K562 (cell line): ENCODE results near the gene C18orf63. TPM values are rescaled to one million over a fixed set of nuclear protein-coding genes. Genes with fewer than 3 reads are reported as not detected.

ENCODE experiments used
- ATAC-seq: fragments of 200-7000 bp; cut with Tn5 transposase; 3 replicates; pipeline ENCODE4 v1.9.1; 2020; ENCODE audit warnings: moderate library complexity
- BruUV-seq: library from RNA; stranded (reverse); fragments of 400-500 nt; replicated peaks from 2 replicates; lab custom pipeline; 2021; lab: Mats Ljungman, UMichigan
- CTCF ChIA-PET: fragments of 300-600 bp; formaldehyde crosslinking; extraction: SDS; loops from one replicate; lab custom pipeline; 2021; ENCODE audit warnings: low intra/inter-chr PET ratio; lab: Yijun Ruan, JAX
- POLR2A ChIA-PET: fragments of 300-600, 350-650 bp; sonication (Branson Sonifier 250); formaldehyde crosslinking; extraction: SDS; loops from one replicate; lab custom pipeline; 2021; ENCODE audit warnings: antibody characterized with exemption, inconsistent platforms; lab: Yijun Ruan, JAX
- DNase-seq, 4 experiments: peaks; one replicate each; pipeline versions ENCODE4 v3.0.0 to v3.0.0-alpha.2; 2011 to 2018; ENCODE audit warnings: low spot score in 3 of 4, mixed read lengths in 3 of 4; ENCODE audit errors: extremely low read depth in 1 of 4
- FAIRE-seq: peaks from 2 replicates; lab custom pipeline; 2011; peaks lifted over from hg19 to GRCh38; lab: Jason Lieb, UNC
- H2AFZ ChIP-seq: 2 replicates; pipeline ENCODE4 v1.6.0; 2011; ENCODE audit warnings: low read depth, low read length, control low read depth, inconsistent platforms
- H3K27ac ChIP-seq: fragments of 200-600 bp; 3 replicates; pipeline ENCODE4 v1.8.0; 2011; ENCODE audit warnings: low read depth, mild to moderate bottlenecking, control low read depth, inconsistent platforms, low read length, moderate library complexity, mixed read lengths; ENCODE audit errors: extremely low read depth
- H3K27me3 ChIP-seq, 2 experiments: fragments of 300-600 bp in 1 of 2; 2 replicates in 1 of 2; 3 replicates in 1 of 2; pipeline versions ENCODE4 v1.6.0 to v1.8.0; 2011; ENCODE audit warnings: inconsistent platforms in 2 of 2, low read length in 2 of 2, mild to moderate bottlenecking in 1 of 2, mixed read lengths in 1 of 2, moderate library complexity in 1 of 2; ENCODE audit not compliant: control insufficient read depth in 2 of 2, insufficient read depth in 2 of 2
- H3K36me3 ChIP-seq: fragments of 300-600 bp; 3 replicates; pipeline ENCODE4 v1.8.0; 2011; ENCODE audit warnings: mild to moderate bottlenecking, low read length, inconsistent platforms; ENCODE audit not compliant: control insufficient read depth, insufficient read depth
- H3K4me1 ChIP-seq, 2 experiments: fragments of 200-600 bp in 1 of 2; replicated peaks in 1 of 2; 2 replicates in 1 of 2; 3 replicates in 1 of 2; pipeline versions ENCODE4 v1.5.1 to v1.8.0; 2011; ENCODE audit warnings: inconsistent platforms in 2 of 2, low read length in 2 of 2, mild to moderate bottlenecking in 1 of 2, mixed read lengths in 1 of 2, moderate library complexity in 1 of 2; ENCODE audit not compliant: control insufficient read depth in 2 of 2, insufficient read depth in 2 of 2
- H3K4me2 ChIP-seq: 2 replicates; pipeline ENCODE4 v1.6.1; 2011; ENCODE audit warnings: low read length, control low read depth, inconsistent platforms, mixed read lengths; ENCODE audit not compliant: insufficient read depth
- H3K4me3 ChIP-seq: fragments of 200-600 bp; sonication (generic), shearing (Covaris generic); 2 replicates; pipeline ENCODE4 v1.5.1; 2016; ENCODE audit warnings: control low read depth, inconsistent platforms
- H3K79me2 ChIP-seq: fragments of 200-600 bp; 3 replicates; pipeline ENCODE4 v1.8.0; 2011; ENCODE audit warnings: low read length, inconsistent platforms; ENCODE audit not compliant: control insufficient read depth, insufficient read depth
- H3K9ac ChIP-seq, 2 experiments: 2 replicates each; pipeline versions ENCODE4 v1.6.0 to v1.6.1; 2011; ENCODE audit warnings: low read depth in 2 of 2, low read length in 2 of 2, control low read depth in 1 of 2, inconsistent platforms in 1 of 2, mild to moderate bottlenecking in 1 of 2, mixed read lengths in 1 of 2; ENCODE audit not compliant: insufficient read depth in 1 of 2
- H3K9me1 ChIP-seq: one replicate; pipeline ENCODE4 v1.6.0; 2011; ENCODE audit warnings: inconsistent platforms, mild to moderate bottlenecking, low read length, moderate library complexity; ENCODE audit not compliant: control insufficient read depth, insufficient read depth
- H3K9me3 ChIP-seq: replicated peaks from 2 replicates; pipeline ENCODE4 v1.5.1; 2011; ENCODE audit warnings: low read depth, low read length, inconsistent platforms; ENCODE audit not compliant: control insufficient read depth, insufficient read depth
- H4K20me1 ChIP-seq: replicated peaks from 2 replicates; pipeline ENCODE4 v1.6.1; 2011; ENCODE audit warnings: low read length, inconsistent platforms, mixed read lengths; ENCODE audit not compliant: control insufficient read depth, insufficient read depth
- ATF2 ChIP-seq: sonication (generic); formaldehyde crosslinking; IDR thresholded peaks from 2 replicates; pipeline ENCODE4 v1.8.1; 2022; ENCODE audit warnings: missing genetic modification reagents
- CBFA2T3 ChIP-seq: fragments of 450-650 bp; IDR thresholded peaks from 2 replicates; pipeline ENCODE4 v1.6.1; 2017
- ETV6 ChIP-seq, 3 experiments: fragments of 150-350 bp in 1 of 3; sonication (generic) in 1 of 3; formaldehyde crosslinking in 1 of 3; IDR thresholded peaks; 2 replicates each; pipeline versions ENCODE4 v1.6.1 to v1.8.0; 2014 to 2022; ENCODE audit warnings: borderline replicate concordance in 2 of 3, low read depth in 2 of 3, antibody characterized with exemption in 1 of 3, low read length in 1 of 3, mild to moderate bottlenecking in 1 of 3, missing genetic modification reagents in 1 of 3
- FOXJ2 ChIP-seq: fragments of 200-800 bp; sonication (Bioruptor generic); IDR thresholded peaks from 2 replicates; pipeline ENCODE4 v1.6.1; 2016; ENCODE audit warnings: missing genetic modification characterization, missing compliant biosample characterization
- RBFOX2 ChIP-seq: fragments of 200-400 bp; formaldehyde crosslinking; IDR thresholded peaks from 2 replicates; pipeline ENCODE4 v1.6.1; 2017; ENCODE audit warnings: low read depth, mild to moderate bottlenecking, low read length, moderate library complexity
- VEZF1 ChIP-seq: fragments of 200-800 bp; sonication (Bioruptor generic); IDR thresholded peaks from 2 replicates; pipeline ENCODE4 v1.6.1; 2017; ENCODE audit warnings: missing genetic modification characterization, missing compliant biosample characterization
- WGBS: fragments of 100-300 bp; shearing (Covaris generic); methylation state at CpG from one replicate; pipeline ENCODE4 v1.1.6; 2016; ENCODE audit warnings: low coverage, mixed read lengths; ENCODE audit not compliant: insufficient coverage; ENCODE audit errors: missing lambda C conversion rate; 5-methylcytosine and 5-hydroxymethylcytosine counted together
- in situ Hi-C: fragments of 300-500 bp; cut with MboI; formaldehyde crosslinking; loops from 4 replicates; pipeline ENCODE4 v1.15.0; 2018; ENCODE audit warnings: inconsistent platforms, mixed read lengths
- intact Hi-C: fragments of 100-400 bp; cut with micrococcal nuclease; formaldehyde crosslinking; loops from 2 replicates; pipeline ENCODE4 v1.14.2; 2022
- polyA plus RNA-seq, 8 experiments: library from polyadenylated mRNA; depleted of rRNA in 4 of 8; stranded (reverse) in 5 of 8; unstranded in 3 of 8; fragments of >200 nt; fragmentation: Nextera tagmentation in 2 of 8; fragmentation: Illumina TruSeq in 1 of 8; extraction: Ambion mirVana in 2 of 8; extraction: Trizol in 1 of 8; gene quantifications; 2 replicates each; pipeline versions ENCODE4 v1.2.1 to v1.2.3, GENCODE V29; 2011 to 2014; ENCODE audit warnings: inconsistent platforms in 1 of 8, missing spikeins in 1 of 8
- total RNA-seq, 7 experiments: library from RNA; depleted of rRNA in 6 of 7; stranded (reverse); fragments of >200 nt in 6 of 7; fragmentation: Illumina TruSeq in 2 of 7; extraction: Trizol in 2 of 7; gene quantifications; 2 replicates each; pipeline versions ENCODE4 v1.2.1 to v1.2.3, GENCODE V29; 2011 to 2021; ENCODE audit warnings: low replicate concordance in 1 of 7

Gene C18orf63
- total and polyA plus RNA-seq, 9 of the 15 experiments (the other 6 are each of a cell fraction or from before 2014, with no cell fraction given) = not detected

GRCh38 chr18:74399091-74399887 lies 83.7 kb downstream of the C18orf63 start (continued):
- TF ChIP-seq ATF2 = no peak
- no peak for TF ChIP-seq FOXJ2 (tag)
- TF ChIP-seq CBFA2T3 = no peak
- TF ChIP-seq, all 486 proteins: peak for 0

GRCh38 chr18:74400813-74401212 lies 85.2 kb downstream of the C18orf63 start:
- WGBS = 3% methylated on average over 4 of the region's 4 CpGs
- Histone ChIP-seq H3K9me1 (no peaks in the 10 kb centered on the region), H3K27me3 (peaks cover 7 to 40% of the 10 kb centered on the region in 2 experiments; a peak in 4 of 5 replicates), H3K4me2 (no peak overlapping the region), H2AFZ (no peak overlapping the region), H3K4me3 (no peak overlapping the region), H3K36me3 (no peaks in the 10 kb centered on the region), H3K79me2 (no peaks in the 10 kb centered on the region), H3K27ac (no peak overlapping the region), H4K20me1 (no peaks in the 10 kb centered on the region), H3K9ac (no peak overlapping the region), H3K9me3 (no peaks in the 10 kb centered on the region), H3K4me1 (no peaks in the 10 kb centered on the region)
- in situ Hi-C loops (no loop called here), intact Hi-C loops (no loop called here)
- no peak for FAIRE-seq
- CTCF ChIA-PET = no interaction called here
- no peak for DNase-seq
- TF ChIP-seq VEZF1 (no peak), CBFA2T3 (no peak), ETV6 (IDR thresholded peaks at IDR 0.05; ENCODE audit: borderline replicate concordance in 1 of 2, low read depth in 2 of 2, low read length in 1 of 2) (no peak), ETV6 (CRISPR knock-in tag; IDR thresholded peaks at IDR 0.05; ENCODE audit: borderline replicate concordance) (no peak), RBFOX2 (no peak)
- POLR2A ChIA-PET = no interaction called here
- BruUV-seq = no TSS peak
- no peak for ATAC-seq
